IMR-90 (cell line): Measurements from ENCODE around the gene SVBP. TPM values are rescaled to one million over a fixed set of nuclear protein-coding genes. Genes with fewer than 3 reads are reported as not detected.

Experiments used
- ATAC-seq: fragments of 200-7000 bp; cut with Tn5 transposase; 2 replicates; pipeline ENCODE4 v1.9.1; 2020; ENCODE audit warnings: low read depth, mild to moderate bottlenecking, moderate library complexity
- BruUV-seq: library from RNA; stranded (reverse); fragments of 400-500 nt; replicated peaks from 2 replicates; lab custom pipeline; 2021; lab: Mats Ljungman, UMichigan
- CTCF ChIA-PET: fragments of 300-600 bp; formaldehyde crosslinking; extraction: SDS; loops from one replicate; lab custom pipeline; 2021; ENCODE audit warnings: antibody characterized with exemption; lab: Yijun Ruan, JAX
- POLR2A ChIA-PET: fragments of 300-600 bp; sonication (Branson Sonifier 250); formaldehyde crosslinking; loops from one replicate; lab custom pipeline; 2022; ENCODE audit warnings: antibody characterized with exemption; ENCODE audit not compliant: unreplicated experiment; lab: Charles Lee
- DNase-seq: peaks from one replicate; pipeline ENCODE4 v3.0.0; 2013
- H2AFZ ChIP-seq: replicated peaks from 2 replicates; pipeline ENCODE3; 2013; ENCODE audit warnings: low read length, mild to moderate bottlenecking; ENCODE audit not compliant: poor library complexity
- H2AK5ac ChIP-seq: 2 replicates; pipeline ENCODE4 v1.6.1; 2013; ENCODE audit warnings: low read depth, low read length, inconsistent platforms
- H2AK9ac ChIP-seq: replicated peaks from 2 replicates; pipeline ENCODE3; 2013; ENCODE audit warnings: mild to moderate bottlenecking, low read depth, low read length, moderate library complexity; ENCODE audit not compliant: poor library complexity
- H2BK120ac ChIP-seq: 2 replicates; pipeline ENCODE4 v1.6.1; 2013; ENCODE audit warnings: low read depth, low read length, inconsistent platforms
- H2BK15ac ChIP-seq: 3 replicates; pipeline ENCODE4 v1.6.1; 2013; ENCODE audit warnings: low read depth, low read length, inconsistent platforms
- H2BK20ac ChIP-seq: 2 replicates; pipeline ENCODE4 v1.6.1; 2013; ENCODE audit warnings: low read depth, mild to moderate bottlenecking, inconsistent platforms, low read length, moderate library complexity
- H2BK5ac ChIP-seq: 2 replicates; pipeline ENCODE4 v1.6.1; 2013; ENCODE audit warnings: mild to moderate bottlenecking, low read depth, low read length, inconsistent platforms; ENCODE audit not compliant: poor library complexity, severe bottlenecking
- H3K14ac ChIP-seq: replicated peaks from 2 replicates; pipeline ENCODE4 v1.6.1; 2013; ENCODE audit warnings: low read depth, low read length, inconsistent platforms
- H3K18ac ChIP-seq: 2 replicates; pipeline ENCODE4 v1.6.1; 2013; ENCODE audit warnings: low read depth, low read length, control low read depth
- H3K23ac ChIP-seq: 2 replicates; pipeline ENCODE4 v1.6.1; 2013; ENCODE audit warnings: low read depth, low read length, inconsistent platforms
- H3K27ac ChIP-seq: 2 replicates; pipeline ENCODE4 v1.5.1; 2013; ENCODE audit warnings: mild to moderate bottlenecking, control low read depth, low read length; ENCODE audit not compliant: insufficient read depth
- H3K27me3 ChIP-seq: 2 replicates; pipeline ENCODE4 v1.6.1; 2013; ENCODE audit warnings: low read length; ENCODE audit not compliant: control insufficient read depth, insufficient read depth
- H3K36me3 ChIP-seq: 2 replicates; pipeline ENCODE4 v1.6.1; 2013; ENCODE audit warnings: low read length, mixed read lengths; ENCODE audit not compliant: control insufficient read depth, insufficient read depth
- H3K4ac ChIP-seq: 2 replicates; pipeline ENCODE4 v1.6.1; 2013; ENCODE audit warnings: low read depth, low read length, inconsistent platforms
- H3K4me1 ChIP-seq: 2 replicates; pipeline ENCODE4 v1.6.1; 2013; ENCODE audit warnings: low read length, mixed read lengths; ENCODE audit not compliant: control insufficient read depth, insufficient read depth
- H3K4me2 ChIP-seq: 2 replicates; pipeline ENCODE4 v1.6.1; 2013; ENCODE audit warnings: low read depth, mild to moderate bottlenecking, control low read depth, low read length, moderate library complexity
- H3K4me3 ChIP-seq: 2 replicates; pipeline ENCODE4 v1.5.1; 2013; ENCODE audit warnings: low read depth, mild to moderate bottlenecking, control low read depth, low read length, moderate library complexity; ENCODE audit not compliant: insufficient read depth
- H3K56ac ChIP-seq: 2 replicates; pipeline ENCODE4 v1.6.1; 2013; ENCODE audit warnings: low read length, inconsistent platforms; ENCODE audit not compliant: insufficient read depth; ENCODE audit errors: extremely low read depth
- H3K79me1 ChIP-seq, 2 experiments: 2 replicates each; pipeline ENCODE4 v1.6.1; 2013; ENCODE audit warnings: low read length in 2 of 2, inconsistent platforms in 1 of 2, low read depth in 1 of 2
- H3K9ac ChIP-seq: 2 replicates; pipeline ENCODE4 v1.6.1; 2013; ENCODE audit warnings: low read depth, low read length, control low read depth
- H3K9me1 ChIP-seq: 2 replicates; pipeline ENCODE4 v1.6.1; 2013; ENCODE audit warnings: low read length, inconsistent platforms; ENCODE audit not compliant: insufficient read depth
- H3K9me3 ChIP-seq: 2 replicates; pipeline ENCODE4 v1.6.1; 2013; ENCODE audit warnings: low read length; ENCODE audit not compliant: control insufficient read depth, insufficient read depth
- H4K20me1 ChIP-seq: 2 replicates; pipeline ENCODE4 v1.6.1; 2013; ENCODE audit warnings: low read length, inconsistent platforms; ENCODE audit not compliant: insufficient read depth
- H4K5ac ChIP-seq: 2 replicates; pipeline ENCODE4 v1.6.1; 2013; ENCODE audit warnings: mild to moderate bottlenecking, low read depth, low read length, control low read depth
- H4K8ac ChIP-seq, 2 experiments: 2 replicates each; pipeline ENCODE4 v1.6.1; 2013; ENCODE audit warnings: low read depth in 2 of 2, low read length in 2 of 2, control low read depth in 1 of 2, inconsistent platforms in 1 of 2
- H4K91ac ChIP-seq: 2 replicates; pipeline ENCODE4 v1.6.1; 2013; ENCODE audit warnings: low read depth, low read length, inconsistent platforms; ENCODE audit not compliant: insufficient read depth
- BHLHE40 ChIP-seq: fragments of 150-350 bp; IDR thresholded peaks from 2 replicates; pipeline ENCODE4 v1.6.1; 2016; ENCODE audit warnings: mild to moderate bottlenecking, low read depth, low read length
- CEBPB ChIP-seq: IDR thresholded peaks from 2 replicates; pipeline ENCODE4 v1.6.1; 2012; ENCODE audit warnings: low read depth, low read length, improper control_type of control experiment
- CHD1 ChIP-seq: IDR thresholded peaks from 2 replicates; pipeline ENCODE4 v1.6.1; 2012; ENCODE audit warnings: low read depth, low read length, improper control_type of control experiment
- CTCF ChIP-seq: conservative IDR thresholded peaks from 2 replicates; pipeline ENCODE4 v1.5.1; 2012; ENCODE audit warnings: mild to moderate bottlenecking, low read depth, low read length, improper control_type of control experiment
- FOS ChIP-seq: fragments of 150-350 bp; IDR thresholded peaks from 2 replicates; pipeline ENCODE4 v1.6.1; 2016; ENCODE audit warnings: low read depth, low read length
- MAFK ChIP-seq: IDR thresholded peaks from 2 replicates; pipeline ENCODE4 v1.6.1; 2012; ENCODE audit warnings: low read depth, low read length, improper control_type of control experiment
- MAZ ChIP-seq: IDR thresholded peaks from 2 replicates; pipeline ENCODE4 v1.6.1; 2012; ENCODE audit warnings: low read depth, mild to moderate bottlenecking, low read length, improper control_type of control experiment, moderate library complexity, borderline replicate concordance
- MXI1 ChIP-seq: IDR thresholded peaks from 2 replicates; pipeline ENCODE4 v1.6.1; 2012; ENCODE audit warnings: low read depth, mild to moderate bottlenecking, low read length, moderate library complexity, borderline replicate concordance
- NFE2L2 ChIP-seq: fragments of 150-350 bp; IDR thresholded peaks from 2 replicates; pipeline ENCODE4 v1.6.1; 2016; ENCODE audit warnings: low read depth, mild to moderate bottlenecking, low read length
- POLR2A ChIP-seq: IDR thresholded peaks from 2 replicates; pipeline ENCODE4 v1.6.1; 2012; ENCODE audit warnings: mild to moderate bottlenecking, low read depth, low read length
- RAD21 ChIP-seq: IDR thresholded peaks from 2 replicates; pipeline ENCODE4 v1.6.1; 2012; ENCODE audit warnings: low read length, improper control_type of control experiment
- RCOR1 ChIP-seq: IDR thresholded peaks from 2 replicates; pipeline ENCODE4 v1.6.1; 2012; ENCODE audit warnings: mild to moderate bottlenecking, low read length, improper control_type of control experiment; ENCODE audit not compliant: insufficient replicate concordance
- RFX5 ChIP-seq: IDR thresholded peaks from 2 replicates; pipeline ENCODE4 v1.8.0; 2012; ENCODE audit warnings: low read depth, mild to moderate bottlenecking, low read length, moderate library complexity
- SMC3 ChIP-seq: fragments of 150-350 bp; IDR thresholded peaks from 2 replicates; pipeline ENCODE4 v1.6.1; 2016; ENCODE audit warnings: low read depth, mild to moderate bottlenecking, antibody characterized with exemption, low read length, moderate library complexity
- WGBS, 2 experiments: methylation state at CpG; one replicate each; pipeline versions ENCODE4 v1.1.5 to v1.1.7; 2013; ENCODE audit warnings: missing lambda C conversion rate in 2 of 2; ENCODE audit not compliant: insufficient read length in 1 of 2; ENCODE audit errors: extremely low coverage in 2 of 2; 5-methylcytosine and 5-hydroxymethylcytosine counted together
- dilution Hi-C: fragments of 300-500 bp; cut with HindIII; formaldehyde crosslinking; loops from one replicate; pipeline ENCODE4 v1.14.3; 2018; ENCODE audit warnings: low sequenced_read_pairs; ENCODE audit not compliant: unreplicated experiment
- in situ Hi-C: fragments of 300-500 bp; cut with MboI; formaldehyde crosslinking; loops from 3 replicates; pipeline ENCODE4 v1.14.3; 2019; ENCODE audit warnings: low sequenced_read_pairs, inconsistent platforms, mixed read lengths
- intact Hi-C: fragments of 100-400 bp; cut with micrococcal nuclease; formaldehyde crosslinking; loops from 2 replicates; pipeline ENCODE4 v1.10.0; 2022
- polyA plus RNA-seq, 3 experiments: library from polyadenylated mRNA; depleted of rRNA; stranded (reverse); fragments of >200 nt; gene quantifications; 2 replicates each; pipeline ENCODE4 v1.2.3, GENCODE V29; 2012; ENCODE audit warnings: low replicate concordance in 1 of 3
- total RNA-seq: library from RNA; depleted of rRNA; stranded (reverse); fragments of >200 nt; gene quantifications from 2 replicates; pipeline ENCODE4 v1.2.3, GENCODE V29; 2012
- TF ChIP-seq, protein P1 (sequence below): fragments of 150-350 bp; IDR thresholded peaks from 2 replicates; pipeline ENCODE4 v1.6.1; 2016; ENCODE audit warnings: low read depth, mild to moderate bottlenecking, low read length, moderate library complexity, borderline replicate concordance
- TF ChIP-seq, protein P2 (sequence below): fragments of 150-350 bp; IDR thresholded peaks from 2 replicates; pipeline ENCODE4 v1.6.1; 2017; ENCODE audit warnings: mild to moderate bottlenecking, antibody characterized with exemption, low read length, low read depth

SVBP gene
- total and polyA plus RNA-seq, 2 of the 4 experiments (the other 2 are of a cell fraction) = 9.7 to 11.5 TPM

- POLR2A ChIA-PET = no interaction called here
- no peak overlapping the region for H2AK9ac ChIP-seq
- H4K91ac ChIP-seq = no peak overlapping the region
- no peak overlapping the region for H3K4me3 ChIP-seq
- no peak overlapping the region for H2BK20ac ChIP-seq
- DNase-seq (no peak), ATAC-seq (no peak)
- H3K4ac ChIP-seq = no peak overlapping the region
- no peaks in the 10 kb centered on the region for H3K9me3 ChIP-seq
- no peak overlapping the region for H3K23ac ChIP-seq
- H4K8ac ChIP-seq = no peak overlapping the region
- H3K36me3 ChIP-seq = peaks cover 8% of the 10 kb centered on the region
- H3K27me3 ChIP-seq = no peaks in the 10 kb centered on the region
- H4K20me1 ChIP-seq = no peaks in the 10 kb centered on the region
- H3K4me2 ChIP-seq = no peak overlapping the region
- no peak overlapping the region for H3K18ac ChIP-seq
- no peaks in the 10 kb centered on the region for H3K79me1 ChIP-seq
- in situ Hi-C loops = no loop called here
- H3K9me1 ChIP-seq = peaks cover 6% of the 10 kb centered on the region; the same call in 1 of the 2 replicates
- H3K9ac ChIP-seq = no peak overlapping the region
- CTCF ChIA-PET = no interaction called here
- H3K14ac ChIP-seq = no peak overlapping the region
- H4K5ac ChIP-seq = no peak overlapping the region
- no peak overlapping the region for H2BK5ac ChIP-seq
- H2BK15ac ChIP-seq = no peak overlapping the region
- H2BK120ac ChIP-seq = no peak overlapping the region
- no peaks in the 10 kb centered on the region for H3K4me1 ChIP-seq
- H2AK5ac ChIP-seq = no peak overlapping the region
- TF ChIP-seq, protein P1, sequence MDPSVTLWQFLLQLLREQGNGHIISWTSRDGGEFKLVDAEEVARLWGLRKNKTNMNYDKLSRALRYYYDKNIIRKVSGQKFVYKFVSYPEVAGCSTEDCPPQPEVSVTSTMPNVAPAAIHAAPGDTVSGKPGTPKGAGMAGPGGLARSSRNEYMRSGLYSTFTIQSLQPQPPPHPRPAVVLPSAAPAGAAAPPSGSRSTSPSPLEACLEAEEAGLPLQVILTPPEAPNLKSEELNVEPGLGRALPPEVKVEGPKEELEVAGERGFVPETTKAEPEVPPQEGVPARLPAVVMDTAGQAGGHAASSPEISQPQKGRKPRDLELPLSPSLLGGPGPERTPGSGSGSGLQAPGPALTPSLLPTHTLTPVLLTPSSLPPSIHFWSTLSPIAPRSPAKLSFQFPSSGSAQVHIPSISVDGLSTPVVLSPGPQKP = no peak
- TF ChIP-seq SMC3 = no peak
- no peak for TF ChIP-seq CEBPB
- no peak for TF ChIP-seq RFX5
- no peak for TF ChIP-seq BHLHE40
- no peak for TF ChIP-seq FOS
- no peak for TF ChIP-seq MAZ
- no peak for TF ChIP-seq RAD21
- TF ChIP-seq, protein P2, sequence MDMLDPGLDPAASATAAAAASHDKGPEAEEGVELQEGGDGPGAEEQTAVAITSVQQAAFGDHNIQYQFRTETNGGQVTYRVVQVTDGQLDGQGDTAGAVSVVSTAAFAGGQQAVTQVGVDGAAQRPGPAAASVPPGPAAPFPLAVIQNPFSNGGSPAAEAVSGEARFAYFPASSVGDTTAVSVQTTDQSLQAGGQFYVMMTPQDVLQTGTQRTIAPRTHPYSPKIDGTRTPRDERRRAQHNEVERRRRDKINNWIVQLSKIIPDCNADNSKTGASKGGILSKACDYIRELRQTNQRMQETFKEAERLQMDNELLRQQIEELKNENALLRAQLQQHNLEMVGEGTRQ = no peak
- TF ChIP-seq CTCF = no peak
- no peak for TF ChIP-seq MXI1
- no peak for TF ChIP-seq RCOR1
- no peak for TF ChIP-seq CHD1
- no peak for TF ChIP-seq MAFK
- no peak for TF ChIP-seq NFE2L2
- TF ChIP-seq POLR2A = no peak
- dilution Hi-C loops = no loop called here
- no peak overlapping the region for H2AFZ ChIP-seq
- intact Hi-C loops = no loop called here
- no TSS peak for BruUV-seq
- no CpG with 5 or more reads among the region's 3 CpGs for WGBS, 2 experiments
- H3K56ac ChIP-seq = no peak overlapping the region
- H3K27ac ChIP-seq = no peak overlapping the region
Measured at GRCh38 chr1:42837709-42838108, 20.5 kb upstream of the SVBP start.
